ENCODE data around the gene MTMR2.
A peak's percentile ranks its signal among the peaks of the same experiment; 100 is the strongest.

Gene MTMR2

DNA sequence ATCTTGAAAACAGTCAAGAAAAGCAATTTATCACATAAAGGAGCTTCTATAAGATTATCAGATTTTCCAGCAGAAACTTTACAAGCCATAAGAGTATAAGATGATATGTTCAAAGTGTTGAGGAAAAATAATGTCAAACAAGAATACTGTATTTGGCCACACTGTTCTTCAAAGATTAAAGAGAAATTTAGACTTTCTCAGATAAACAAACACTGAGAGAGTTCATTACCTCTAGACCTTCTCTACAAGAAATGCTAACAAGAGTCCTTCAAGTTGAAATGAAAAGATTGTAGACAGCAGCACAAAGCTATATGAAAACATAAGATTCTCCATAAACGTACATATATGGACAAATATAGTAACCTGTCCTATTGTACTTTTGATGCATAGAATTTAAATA lies 8.0 kb upstream of the MTMR2 start:
- H3K4me3 ChIP-seq (ENCODE audit: low read depth, low read length), result no peak overlapping the region
- CTCF ChIA-PET, result no interaction called here
- DNase-seq (ENCODE audit: low read depth, low spot score), result no peak
- POLR2A ChIA-PET, result no interaction called here
- TF ChIP-seq, protein P1, sequence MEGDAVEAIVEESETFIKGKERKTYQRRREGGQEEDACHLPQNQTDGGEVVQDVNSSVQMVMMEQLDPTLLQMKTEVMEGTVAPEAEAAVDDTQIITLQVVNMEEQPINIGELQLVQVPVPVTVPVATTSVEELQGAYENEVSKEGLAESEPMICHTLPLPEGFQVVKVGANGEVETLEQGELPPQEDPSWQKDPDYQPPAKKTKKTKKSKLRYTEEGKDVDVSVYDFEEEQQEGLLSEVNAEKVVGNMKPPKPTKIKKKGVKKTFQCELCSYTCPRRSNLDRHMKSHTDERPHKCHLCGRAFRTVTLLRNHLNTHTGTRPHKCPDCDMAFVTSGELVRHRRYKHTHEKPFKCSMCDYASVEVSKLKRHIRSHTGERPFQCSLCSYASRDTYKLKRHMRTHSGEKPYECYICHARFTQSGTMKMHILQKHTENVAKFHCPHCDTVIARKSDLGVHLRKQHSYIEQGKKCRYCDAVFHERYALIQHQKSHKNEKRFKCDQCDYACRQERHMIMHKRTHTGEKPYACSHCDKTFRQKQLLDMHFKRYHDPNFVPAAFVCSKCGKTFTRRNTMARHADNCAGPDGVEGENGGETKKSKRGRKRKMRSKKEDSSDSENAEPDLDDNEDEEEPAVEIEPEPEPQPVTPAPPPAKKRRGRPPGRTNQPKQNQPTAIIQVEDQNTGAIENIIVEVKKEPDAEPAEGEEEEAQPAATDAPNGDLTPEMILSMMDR (IDR thresholded peaks at IDR 0.05; ENCODE audit: insufficient read depth, low read length, missing control alignments), result no peak

- ChIA-PET POLR2A (no interaction called here), CTCF (interaction anchor here (1.1 kb wide), 1 partner anchor 10 kb away, joined by 3 read pairs; no protein-coding TSS in a partner anchor)
- TF ChIP-seq, protein P1 (IDR thresholded peaks at IDR 0.05; ENCODE audit: insufficient read depth, low read length, missing control alignments), result no peak
- H3K4me3 ChIP-seq (ENCODE audit: low read depth, low read length), result no peak overlapping the region
- no peak for DNase-seq (ENCODE audit: low read depth, low spot score)
Observed at GRCh38 chr11:95930948-95931347, 7.0 kb upstream of the MTMR2 start.

- H3K4me3 ChIP-seq (ENCODE audit: low read depth, low read length), result no peak overlapping the region
- ChIA-PET POLR2A (no interaction called here), CTCF (no interaction called here)
- no peak for DNase-seq (ENCODE audit: low read depth, low spot score)
- TF ChIP-seq, protein P1 (IDR thresholded peaks at IDR 0.05; ENCODE audit: insufficient read depth, low read length, missing control alignments), result no peak
Observed at GRCh38 chr11:95926726-95927125, 2.8 kb upstream of the MTMR2 start.

- ChIA-PET CTCF (interaction anchor here (1.3 kb wide), 1 partner anchor 76 kb away, joined by 5 read pairs; no protein-coding TSS in a partner anchor), POLR2A (no interaction called here)
- TF ChIP-seq, protein P1 (IDR thresholded peaks at IDR 0.05; ENCODE audit: insufficient read depth, low read length, missing control alignments), result no peak
- DNase-seq (ENCODE audit: low read depth, low spot score), result no peak
- H3K4me3 ChIP-seq (ENCODE audit: low read depth, low read length), result peak overlapping the region; percentile 91
Observed at GRCh38 chr11:95925011-95925410, 1.1 kb upstream of the MTMR2 start.

- H3K4me3 ChIP-seq (ENCODE audit: low read depth, low read length), result peak overlapping the region; percentile 91
- CTCF ChIA-PET, result interaction anchor here (1.3 kb wide), 1 partner anchor 75 kb away, joined by 5 read pairs; no protein-coding TSS in a partner anchor
- DNase-seq (ENCODE audit: low read depth, low spot score), result no peak
- POLR2A ChIA-PET, result interaction anchor here (0.8 to 1.0 kb wide), 2 partner anchors 49 to 408 kb away, joined by 3 read pairs; no protein-coding TSS in a partner anchor
- TF ChIP-seq, protein P1 (IDR thresholded peaks at IDR 0.05; ENCODE audit: insufficient read depth, low read length, missing control alignments), result no peak
Observed at GRCh38 chr11:95924414-95924760, 480 bp upstream of the MTMR2 start.

DNA sequence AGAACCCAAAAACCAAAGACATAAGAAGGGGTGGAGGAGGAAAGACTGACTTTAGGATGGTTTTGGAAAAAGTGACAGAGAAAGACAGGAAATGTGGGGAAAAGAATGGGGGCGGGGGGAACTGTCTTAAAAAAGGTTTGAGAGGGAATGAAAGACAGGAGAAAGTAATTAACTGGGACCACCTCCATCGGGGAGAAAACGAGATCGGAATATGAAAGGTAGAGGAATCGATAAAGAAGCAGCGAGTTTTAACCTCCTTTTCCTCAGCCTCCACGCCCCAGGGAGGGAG lies 524 bp downstream of the MTMR2 start:
- TF ChIP-seq, protein P1 (IDR thresholded peaks at IDR 0.05; ENCODE audit: insufficient read depth, low read length, missing control alignments), result no peak
- CTCF ChIA-PET, result no interaction called here
- DNase-seq (ENCODE audit: low read depth, low spot score), result no peak
- H3K4me3 ChIP-seq (ENCODE audit: low read depth, low read length), result peak overlapping the region; percentile 91
- POLR2A ChIA-PET, result interaction anchor here (1.0 kb wide), 1 partner anchor 409 kb away, joined by 3 read pairs; no protein-coding TSS in a partner anchor
